Liver (tissue), 3 donors: ENCODE results near the gene SCART1.

Experiments
- CTCF ChIP-seq: fragments of 150-350 bp; IDR thresholded peaks from 2 replicates; pipeline ENCODE4 v1.5.1; 2017; ENCODE audit warnings: improper control_type of control experiment, low read depth, low read length; ENCODE audit not compliant: missing input control
- EGR1 ChIP-seq, 2 donors: IDR thresholded peaks; 2 replicates each; pipeline ENCODE4 v1.6.1; 2016 to 2018; ENCODE audit warnings: antibody characterized with exemption in 2 of 2, low read depth in 2 of 2
- FOXA1 ChIP-seq: IDR thresholded peaks from 2 replicates; pipeline ENCODE4 v1.6.1; 2016; ENCODE audit warnings: antibody characterized with exemption
- HNF4G ChIP-seq: IDR thresholded peaks from 2 replicates; pipeline ENCODE4 v1.6.1; 2016; ENCODE audit warnings: antibody characterized with exemption
- NR2F2 ChIP-seq: IDR thresholded peaks from 2 replicates; pipeline ENCODE4 v1.6.1; 2016; ENCODE audit warnings: antibody characterized with exemption
- REST ChIP-seq: IDR thresholded peaks from 2 replicates; pipeline ENCODE4 v1.6.1; 2016; ENCODE audit warnings: antibody characterized with exemption, mild to moderate bottlenecking
- RXRA ChIP-seq, 2 donors: IDR thresholded peaks; 2 replicates each; pipeline ENCODE4 v1.6.1; 2017 to 2018; ENCODE audit warnings: antibody characterized with exemption in 2 of 2, mild to moderate bottlenecking in 1 of 2
- SP1 ChIP-seq: IDR thresholded peaks from 2 replicates; pipeline ENCODE4 v1.6.1; 2018; ENCODE audit warnings: antibody characterized with exemption, mild to moderate bottlenecking
- TAF1 ChIP-seq: conservative IDR thresholded peaks from 2 replicates; pipeline ENCODE4 v1.6.1; 2016; ENCODE audit warnings: antibody characterized with exemption, mild to moderate bottlenecking
- ZBTB33 ChIP-seq: IDR thresholded peaks from 2 replicates; pipeline ENCODE4 v1.6.1; 2016; ENCODE audit warnings: antibody characterized with exemption
- TF ChIP-seq, protein P1 (sequence below): IDR thresholded peaks from 2 replicates; pipeline ENCODE4 v1.6.1; 2016; ENCODE audit warnings: antibody characterized with exemption
- donor health status: healthy.
- donor health status: healthy.

DNA sequence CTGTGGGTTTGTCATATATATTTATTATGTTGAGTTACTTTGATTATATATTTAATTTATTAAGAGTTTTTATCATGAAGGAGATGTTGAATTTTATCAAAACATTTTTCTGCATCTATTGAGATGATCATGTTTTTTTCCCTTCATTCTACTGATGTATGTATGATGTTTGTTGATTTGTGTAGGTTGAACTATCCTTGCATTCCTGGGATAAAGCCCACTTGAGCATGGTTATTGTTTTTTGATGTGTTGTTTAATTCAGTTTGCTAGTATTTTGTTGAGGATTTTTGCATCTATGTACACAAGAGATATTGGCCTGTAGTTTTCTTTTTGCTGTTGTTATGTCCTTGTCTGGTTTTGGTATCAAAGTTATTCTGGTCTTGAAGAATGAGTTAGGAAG is 31.1 kb downstream of the SCART1 start:
- TF ChIP-seq, protein P1, sequence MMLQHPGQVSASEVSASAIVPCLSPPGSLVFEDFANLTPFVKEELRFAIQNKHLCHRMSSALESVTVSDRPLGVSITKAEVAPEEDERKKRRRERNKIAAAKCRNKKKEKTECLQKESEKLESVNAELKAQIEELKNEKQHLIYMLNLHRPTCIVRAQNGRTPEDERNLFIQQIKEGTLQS: no peak
- no peak for TF ChIP-seq CTCF
- no peak for TF ChIP-seq TAF1
- TF ChIP-seq HNF4G: no peak
- no peak for TF ChIP-seq REST
- TF ChIP-seq NR2F2: no peak
- TF ChIP-seq EGR1 (IDR thresholded peaks at IDR 0.05; ENCODE audit: low read depth in 2 of 2): no peak
- TF ChIP-seq ZBTB33: no peak
- no peak for TF ChIP-seq SP1
- no peak for TF ChIP-seq FOXA1
- no peak for TF ChIP-seq RXRA (IDR thresholded peaks at IDR 0.05)
